SK-N-MC (cell line): Measurements from ENCODE around the gene CCSAP.
"Not testable (repeated sequence)": the region's sequence is repeated elsewhere in the genome, so short reads cannot be mapped to it uniquely, and the experiment has no call there.

Source experiments
- DNase-seq: peaks from one replicate; pipeline ENCODE4 v3.0.0-alpha.2; 2011; ENCODE audit warnings: low read depth, low spot score
- H3K27ac ChIP-seq: fragments of 200-600 bp; sonication (generic); 2 replicates; pipeline ENCODE4 v1.5.1; 2016; ENCODE audit warnings: mixed run types
- H3K36me3 ChIP-seq: fragments of 200-600 bp; sonication (generic); 2 replicates; pipeline ENCODE4 v1.6.1; 2017; ENCODE audit warnings: antibody characterized with exemption, low read length, mixed read lengths; ENCODE audit not compliant: insufficient read depth
- H3K4me3 ChIP-seq: fragments of 200-600 bp; sonication (generic); 2 replicates; pipeline ENCODE4 v1.5.1; 2016
- H3K9ac ChIP-seq: fragments of 200-600 bp; sonication (generic); 2 replicates; pipeline ENCODE4 v1.8.0; 2017; ENCODE audit warnings: mixed run types, mixed read lengths; ENCODE audit not compliant: insufficient read length
- H3K9me3 ChIP-seq: fragments of 200-600 bp; sonication (generic); 2 replicates; pipeline ENCODE4 v1.6.1; 2017; ENCODE audit warnings: low read depth, mild to moderate bottlenecking, antibody characterized with exemption, low read length, moderate library complexity, mixed read lengths
- EZH2 ChIP-seq: fragments of 200-600 bp; sonication (generic); IDR thresholded peaks from one replicate; pipeline ENCODE4 v1.6.1; 2017; ENCODE audit warnings: antibody characterized with exemption
- FOXP2 ChIP-seq: optimal IDR thresholded peaks from 2 replicates; pipeline ENCODE3; 2011; ENCODE audit warnings: mild to moderate bottlenecking, moderate library complexity; ENCODE audit not compliant: insufficient read depth; ENCODE audit errors: extremely low read length, control extremely low read depth
- POLR2AphosphoS5 ChIP-seq: IDR thresholded peaks from 2 replicates; pipeline ENCODE4 v1.6.1; 2012; ENCODE audit warnings: mild to moderate bottlenecking, low read depth, low read length, borderline replicate concordance

Gene CCSAP

GRCh38 chr1:229380536-229381160 lies 37.8 kb upstream of the CCSAP start:
- Histone ChIP-seq H3K36me3 (no peaks in the 10 kb centered on the region), H3K9ac (no peak overlapping the region), H3K4me3 (no peak overlapping the region), H3K27ac (no peak overlapping the region), H3K9me3 (no peaks in the 10 kb centered on the region)
- no peak for DNase-seq
- TF ChIP-seq POLR2AphosphoS5 (no peak), FOXP2 (no peak), EZH2 (no peak)

GRCh38 chr1:229379846-229380245 lies 37.0 kb upstream of the CCSAP start:
- Histone ChIP-seq H3K36me3 (no peaks in the 10 kb centered on the region), H3K9ac (no peak overlapping the region), H3K9me3 (no peaks in the 10 kb centered on the region), H3K27ac (no peak overlapping the region), H3K4me3 (no peak overlapping the region)
- TF ChIP-seq FOXP2 (no peak), POLR2AphosphoS5 (no peak), EZH2 (no peak)
- DNase-seq, result no peak

- TF ChIP-seq POLR2AphosphoS5, result no peak
- TF ChIP-seq FOXP2, result no peak
- TF ChIP-seq EZH2, result no peak
- Histone ChIP-seq H3K4me3 (no peak overlapping the region), H3K27ac (no peak overlapping the region), H3K9ac (no peak overlapping the region), H3K9me3 (no peaks in the 10 kb centered on the region), H3K36me3 (no peaks in the 10 kb centered on the region)
- DNase-seq, result no peak
Measured at GRCh38 chr1:229378586-229379367, 35.9 kb upstream of the CCSAP start.

- not testable (repeated sequence) for H3K9ac ChIP-seq, H3K27ac ChIP-seq, H3K36me3 ChIP-seq, H3K9me3 ChIP-seq, DNase-seq, H3K4me3 ChIP-seq
Measured at GRCh38 chr1:229378035-229378434, 35.2 kb upstream of the CCSAP start.

- Histone ChIP-seq H3K4me3 (no peak overlapping the region), H3K27ac (no peak overlapping the region), H3K9ac (no peak overlapping the region), H3K9me3 (no peaks in the 10 kb centered on the region), H3K36me3 (no peaks in the 10 kb centered on the region)
- TF ChIP-seq POLR2AphosphoS5 (no peak), EZH2 (no peak), FOXP2 (no peak)
- DNase-seq, result no peak
Measured at GRCh38 chr1:229377429-229377828, 34.6 kb upstream of the CCSAP start.

- no peak overlapping the region for H3K9ac ChIP-seq
- H3K27ac ChIP-seq, result no peak overlapping the region
- no peaks in the 10 kb centered on the region for H3K36me3 ChIP-seq
- H3K4me3 ChIP-seq, result no peak overlapping the region
- no peaks in the 10 kb centered on the region for H3K9me3 ChIP-seq
- TF ChIP-seq EZH2, result no peak
- no peak for TF ChIP-seq POLR2AphosphoS5
- no peak for TF ChIP-seq FOXP2
- no peak for DNase-seq
Measured at GRCh38 chr1:229376521-229376920, 33.7 kb upstream of the CCSAP start.

GRCh38 chr1:229374485-229374884 lies 31.6 kb upstream of the CCSAP start:
- Histone ChIP-seq H3K27ac (no peak overlapping the region), H3K4me3 (no peak overlapping the region), H3K9me3 (no peaks in the 10 kb centered on the region), H3K36me3 (no peaks in the 10 kb centered on the region), H3K9ac (no peak overlapping the region)
- DNase-seq, result no peak
- TF ChIP-seq FOXP2, result no peak
- no peak for TF ChIP-seq POLR2AphosphoS5
- TF ChIP-seq EZH2, result no peak

GRCh38 chr1:229373395-229373794 lies 30.5 kb upstream of the CCSAP start:
- no peaks in the 10 kb centered on the region for H3K9me3 ChIP-seq
- H3K27ac ChIP-seq, result no peak overlapping the region
- H3K4me3 ChIP-seq, result no peak overlapping the region
- TF ChIP-seq FOXP2 (no peak), EZH2 (no peak), POLR2AphosphoS5 (no peak)
- no peaks in the 10 kb centered on the region for H3K36me3 ChIP-seq
- H3K9ac ChIP-seq, result no peak overlapping the region
- DNase-seq, result no peak
